ENCODE data around the gene FHAD1.

DNA sequence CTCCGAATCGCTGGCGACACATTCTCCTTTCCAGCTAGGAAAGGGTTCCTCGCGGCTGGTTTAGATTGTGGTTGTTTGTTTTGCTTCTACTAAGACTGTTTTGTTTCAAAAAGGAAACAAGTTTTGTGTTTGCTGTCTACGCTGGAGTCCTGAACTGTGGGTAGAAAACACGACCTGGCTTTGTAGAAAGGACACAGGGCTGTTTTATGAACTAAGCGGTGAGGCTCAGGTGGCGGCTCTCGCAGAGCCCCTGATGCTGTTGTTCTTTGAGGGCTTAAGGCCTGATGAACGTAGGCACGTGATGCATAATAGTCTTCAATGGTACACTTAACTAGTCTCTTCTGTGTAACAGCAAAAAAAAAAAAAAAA, 27.0 kb upstream of the FHAD1 start:
- TF ChIP-seq, protein P1, sequence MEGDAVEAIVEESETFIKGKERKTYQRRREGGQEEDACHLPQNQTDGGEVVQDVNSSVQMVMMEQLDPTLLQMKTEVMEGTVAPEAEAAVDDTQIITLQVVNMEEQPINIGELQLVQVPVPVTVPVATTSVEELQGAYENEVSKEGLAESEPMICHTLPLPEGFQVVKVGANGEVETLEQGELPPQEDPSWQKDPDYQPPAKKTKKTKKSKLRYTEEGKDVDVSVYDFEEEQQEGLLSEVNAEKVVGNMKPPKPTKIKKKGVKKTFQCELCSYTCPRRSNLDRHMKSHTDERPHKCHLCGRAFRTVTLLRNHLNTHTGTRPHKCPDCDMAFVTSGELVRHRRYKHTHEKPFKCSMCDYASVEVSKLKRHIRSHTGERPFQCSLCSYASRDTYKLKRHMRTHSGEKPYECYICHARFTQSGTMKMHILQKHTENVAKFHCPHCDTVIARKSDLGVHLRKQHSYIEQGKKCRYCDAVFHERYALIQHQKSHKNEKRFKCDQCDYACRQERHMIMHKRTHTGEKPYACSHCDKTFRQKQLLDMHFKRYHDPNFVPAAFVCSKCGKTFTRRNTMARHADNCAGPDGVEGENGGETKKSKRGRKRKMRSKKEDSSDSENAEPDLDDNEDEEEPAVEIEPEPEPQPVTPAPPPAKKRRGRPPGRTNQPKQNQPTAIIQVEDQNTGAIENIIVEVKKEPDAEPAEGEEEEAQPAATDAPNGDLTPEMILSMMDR (conservative IDR thresholded peaks at IDR 0.05; ENCODE audit: low read depth, low read length) = no peak
- TF ChIP-seq EZH2 (IDR thresholded peaks at IDR 0.05; ENCODE audit: borderline replicate concordance, low read depth, low read length, poor library complexity, severe bottlenecking) = no peak
